Endodermal cell (in vitro differentiated cells): Measurements from ENCODE around the gene CLDN9. TPM values are rescaled to one million over a fixed set of nuclear protein-coding genes. Genes with fewer than 3 reads are reported as not detected.

Experiments
- DNase-seq: peaks from one replicate; pipeline ENCODE4 v3.0.0-alpha.2; 2017
- H3K27ac ChIP-seq: 2 replicates; pipeline ENCODE4 v1.5.1; 2013; ENCODE audit warnings: mild to moderate bottlenecking, low read depth, low read length, moderate library complexity
- H3K27me3 ChIP-seq: 2 replicates; pipeline ENCODE4 v1.6.1; 2013; ENCODE audit warnings: mild to moderate bottlenecking, low read length, moderate library complexity; ENCODE audit not compliant: insufficient read depth, control insufficient read depth, poor library complexity, severe bottlenecking
- H3K36me3 ChIP-seq: 2 replicates; pipeline ENCODE4 v1.7.0; 2013; ENCODE audit warnings: mild to moderate bottlenecking, low read length, moderate library complexity; ENCODE audit not compliant: control insufficient read depth, insufficient read depth
- H3K4me1 ChIP-seq: one replicate; pipeline ENCODE4 v1.7.0; 2013; ENCODE audit warnings: low read length; ENCODE audit not compliant: control insufficient read depth, insufficient read depth
- H3K4me3 ChIP-seq: 2 replicates; pipeline ENCODE4 v1.5.1; 2013; ENCODE audit warnings: mild to moderate bottlenecking, low read length, moderate library complexity
- H3K9ac ChIP-seq: 2 replicates; pipeline ENCODE4 v1.6.1; 2013; ENCODE audit warnings: mild to moderate bottlenecking, low read length, moderate library complexity; ENCODE audit not compliant: poor library complexity, severe bottlenecking; ENCODE audit errors: extremely low read depth
- H3K9me3 ChIP-seq: 2 replicates; pipeline ENCODE4 v1.6.1; 2013; ENCODE audit warnings: mild to moderate bottlenecking, low read length, moderate library complexity; ENCODE audit not compliant: control insufficient read depth
- H3K27ac Mint-ChIP-seq: 2 replicates; pipeline ENCODE4 v1.8.0; 2020; ENCODE audit warnings: mixed read lengths
- H3K27me3 Mint-ChIP-seq: 2 replicates; pipeline ENCODE4 v1.8.0; 2021; ENCODE audit warnings: mild to moderate bottlenecking, mixed read lengths; ENCODE audit not compliant: insufficient read depth
- H3K36me3 Mint-ChIP-seq: 2 replicates; pipeline ENCODE4 v1.8.0; 2020; ENCODE audit warnings: low read depth, mixed read lengths
- H3K4me1 Mint-ChIP-seq: 2 replicates; pipeline ENCODE4 v1.8.0; 2020; ENCODE audit warnings: mixed read lengths
- H3K4me3 Mint-ChIP-seq: 2 replicates; pipeline ENCODE4 v1.8.0; 2020; ENCODE audit warnings: mild to moderate bottlenecking, moderate library complexity, mixed read lengths
- H3K9me3 Mint-ChIP-seq: 2 replicates; pipeline ENCODE4 v1.8.0; 2020; ENCODE audit warnings: mild to moderate bottlenecking, mixed read lengths
- WGBS, 2 experiments: methylation state at CpG; one replicate each; pipeline versions ENCODE4 v1.1.5 to v1.1.7; 2013; ENCODE audit warnings: missing lambda C conversion rate in 2 of 2, mixed read lengths in 1 of 2; ENCODE audit not compliant: insufficient coverage in 1 of 2, insufficient read length in 1 of 2; 5-methylcytosine and 5-hydroxymethylcytosine counted together
- total RNA-seq, 2 donors: library from RNA; stranded (reverse); fragmentation: NEBNext Ultra II Directional in 1 of 2; extraction: Animal tissue kit (Norgen Biotek cat#: 25700) in 1 of 2; gene quantifications; 2 replicates in 1 of 2; 3 replicates in 1 of 2; pipeline ENCODE4 v1.2.1, GENCODE V29; 2021
- TF ChIP-seq, protein P1 (sequence below): fragments of 200-600 bp; sonication (generic); conservative IDR thresholded peaks from 2 replicates; pipeline ENCODE4 v1.5.0; 2021; ENCODE audit warnings: antibody characterized with exemption, mild to moderate bottlenecking

CLDN9 gene
- total RNA-seq, 2 donors from 2014 or later, result 0.18 TPM; not detected in 1

- Mint-ChIP-seq H3K4me1 (peaks cover 4% of the 10 kb centered on the region), H3K9me3 (no peaks in the 10 kb centered on the region), H3K27me3 (peaks cover 67% of the 10 kb centered on the region), H3K36me3 (no peaks in the 10 kb centered on the region), H3K4me3 (peak overlapping the region; percentile 63), H3K27ac (no peak overlapping the region)
- no peak overlapping the region for H3K27ac ChIP-seq
- H3K27me3 ChIP-seq, result peaks cover 59% of the 10 kb centered on the region
- H3K4me1 ChIP-seq, result no peaks in the 10 kb centered on the region
- H3K4me3 ChIP-seq, result no peak overlapping the region
- no peak overlapping the region for H3K9ac ChIP-seq
- H3K9me3 ChIP-seq, result no peaks in the 10 kb centered on the region
- peak; percentile 81 for DNase-seq
- no peaks in the 10 kb centered on the region for H3K36me3 ChIP-seq
- TF ChIP-seq, protein P1, sequence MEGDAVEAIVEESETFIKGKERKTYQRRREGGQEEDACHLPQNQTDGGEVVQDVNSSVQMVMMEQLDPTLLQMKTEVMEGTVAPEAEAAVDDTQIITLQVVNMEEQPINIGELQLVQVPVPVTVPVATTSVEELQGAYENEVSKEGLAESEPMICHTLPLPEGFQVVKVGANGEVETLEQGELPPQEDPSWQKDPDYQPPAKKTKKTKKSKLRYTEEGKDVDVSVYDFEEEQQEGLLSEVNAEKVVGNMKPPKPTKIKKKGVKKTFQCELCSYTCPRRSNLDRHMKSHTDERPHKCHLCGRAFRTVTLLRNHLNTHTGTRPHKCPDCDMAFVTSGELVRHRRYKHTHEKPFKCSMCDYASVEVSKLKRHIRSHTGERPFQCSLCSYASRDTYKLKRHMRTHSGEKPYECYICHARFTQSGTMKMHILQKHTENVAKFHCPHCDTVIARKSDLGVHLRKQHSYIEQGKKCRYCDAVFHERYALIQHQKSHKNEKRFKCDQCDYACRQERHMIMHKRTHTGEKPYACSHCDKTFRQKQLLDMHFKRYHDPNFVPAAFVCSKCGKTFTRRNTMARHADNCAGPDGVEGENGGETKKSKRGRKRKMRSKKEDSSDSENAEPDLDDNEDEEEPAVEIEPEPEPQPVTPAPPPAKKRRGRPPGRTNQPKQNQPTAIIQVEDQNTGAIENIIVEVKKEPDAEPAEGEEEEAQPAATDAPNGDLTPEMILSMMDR, result no peak
- 4% methylated on average over 19 to 54 of the region's 54 CpGs for WGBS, 2 experiments
These were observed 34.1 kb downstream of the CLDN9 start for GRCh38 chr16:3046641-3047386.

DNA sequence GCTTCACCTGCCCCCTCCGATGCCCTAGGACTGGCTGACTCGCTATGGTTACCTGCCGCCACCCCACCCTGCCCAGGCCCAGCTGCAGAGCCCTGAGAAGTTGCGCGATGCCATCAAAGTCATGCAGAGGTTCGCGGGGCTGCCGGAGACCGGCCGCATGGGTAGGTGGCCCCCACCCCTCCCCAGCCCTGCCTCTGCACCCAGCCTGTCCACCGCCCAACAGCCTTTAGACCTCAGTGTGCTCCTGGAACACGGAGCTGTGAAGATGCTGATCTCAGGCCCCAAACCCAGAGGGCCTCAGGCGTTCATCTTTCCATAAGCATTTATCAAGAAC is 34.6 kb downstream of the CLDN9 start:
- Histone ChIP-seq H3K27ac (no peak overlapping the region), H3K36me3 (no peaks in the 10 kb centered on the region), H3K4me3 (no peak overlapping the region), H3K27me3 (peaks cover 59% of the 10 kb centered on the region), H3K9me3 (no peaks in the 10 kb centered on the region), H3K9ac (no peak overlapping the region), H3K4me1 (no peaks in the 10 kb centered on the region)
- TF ChIP-seq, protein P1, result no peak
- Mint-ChIP-seq H3K27me3 (peaks cover 69% of the 10 kb centered on the region), H3K27ac (no peak overlapping the region), H3K4me3 (peak overlapping the region; percentile 63), H3K36me3 (peaks cover 3% of the 10 kb centered on the region), H3K4me1 (peaks cover 4% of the 10 kb centered on the region), H3K9me3 (no peaks in the 10 kb centered on the region)
- peak; percentile 76 for DNase-seq
- 36 to 54% methylated on average over 2 to 13 of the region's 13 CpGs for WGBS, 2 experiments

DNA sequence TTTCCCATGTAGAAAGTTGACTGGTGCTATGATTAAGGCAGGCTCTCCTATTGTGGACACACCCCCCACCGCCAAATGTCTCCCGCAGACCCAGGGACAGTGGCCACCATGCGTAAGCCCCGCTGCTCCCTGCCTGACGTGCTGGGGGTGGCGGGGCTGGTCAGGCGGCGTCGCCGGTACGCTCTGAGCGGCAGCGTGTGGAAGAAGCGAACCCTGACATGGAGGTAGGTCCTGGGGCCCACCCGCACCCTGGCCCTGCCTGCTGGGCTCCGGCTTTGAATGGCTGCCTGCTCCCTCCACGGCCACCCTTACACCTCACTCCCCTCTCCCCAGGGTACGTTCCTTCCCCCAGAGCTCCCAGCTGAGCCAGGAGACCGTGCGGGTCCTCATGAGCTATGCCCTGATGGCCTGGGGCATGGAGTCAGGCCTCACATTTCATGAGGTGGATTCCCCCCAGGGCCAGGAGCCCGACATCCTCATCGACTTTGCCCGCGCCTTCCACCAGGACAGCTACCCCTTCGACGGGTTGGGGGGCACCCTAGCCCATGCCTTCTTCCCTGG is 37.3 kb downstream of the CLDN9 start:
- Mint-ChIP-seq H3K27me3 (peaks cover 63% of the 10 kb centered on the region), H3K27ac (no peak overlapping the region), H3K36me3 (peaks cover 13% of the 10 kb centered on the region), H3K4me3 (no peak overlapping the region), H3K9me3 (no peaks in the 10 kb centered on the region), H3K4me1 (peaks cover 3% of the 10 kb centered on the region)
- Histone ChIP-seq H3K27me3 (peaks cover 34% of the 10 kb centered on the region), H3K36me3 (no peaks in the 10 kb centered on the region), H3K4me3 (no peak overlapping the region), H3K27ac (no peak overlapping the region), H3K9ac (no peak overlapping the region), H3K4me1 (no peaks in the 10 kb centered on the region), H3K9me3 (no peaks in the 10 kb centered on the region)
- TF ChIP-seq, protein P1, result no peak
- no peak for DNase-seq
- WGBS, 2 experiments, result 95 to 99% methylated on average over 14 to 26 of the region's 26 CpGs
